Cerebellar cortex (tissue), 1 donor: ENCODE results near the gene ANKH.

Experiments used
- DNase-seq: peaks from one replicate; pipeline ENCODE4 v3.0.0-alpha.2; 2015; ENCODE audit warnings: low spot score

The ANKH gene

DNA sequence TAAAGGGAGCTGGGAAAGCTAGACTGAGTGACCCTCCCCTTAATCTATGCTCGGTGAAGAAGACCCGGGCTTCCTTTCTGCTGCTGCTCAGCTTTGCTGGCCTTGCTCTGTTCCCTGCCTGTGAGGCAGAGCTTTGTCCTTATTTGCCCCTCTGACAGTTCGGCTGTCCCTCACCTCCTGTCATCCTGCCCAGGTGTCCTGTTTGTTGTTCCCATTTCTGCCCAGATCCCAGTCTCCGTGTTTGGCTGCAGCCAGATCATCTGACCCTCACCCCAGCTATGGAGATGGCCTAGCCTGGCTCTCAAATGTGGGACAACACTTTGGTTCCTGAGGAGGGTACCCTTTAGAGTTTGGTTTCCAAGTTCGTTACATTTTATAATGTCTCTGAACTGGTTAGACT, 186.8 kb downstream of the ANKH start:
- DNase-seq = peak; percentile 90

DNA sequence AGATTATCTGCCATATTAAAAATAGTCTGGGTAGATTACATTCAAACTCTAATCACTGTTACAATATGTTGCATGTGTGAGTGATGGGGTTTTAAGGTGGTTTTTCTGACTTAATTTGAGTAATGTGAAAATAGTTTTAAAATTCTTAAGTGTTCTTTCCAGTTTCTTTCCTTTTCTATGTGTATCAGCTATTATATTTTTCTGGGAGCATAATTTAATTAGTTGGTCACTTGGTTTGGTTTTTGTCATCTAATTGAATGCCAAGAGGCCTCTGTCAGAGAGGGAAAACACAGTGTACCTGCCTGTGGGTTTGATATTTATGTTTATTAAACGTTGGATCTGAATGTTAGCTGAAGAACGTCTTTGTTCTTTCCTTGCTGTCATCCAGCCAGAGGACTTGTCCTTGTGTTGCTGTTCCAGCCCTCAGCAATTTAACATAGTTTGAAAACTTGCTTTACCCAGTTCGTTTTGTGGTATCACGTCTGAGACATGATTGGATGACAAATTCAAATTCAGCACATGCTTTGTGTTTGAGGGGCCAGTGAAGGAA, 187.6 kb downstream of the ANKH start:
- peak; percentile 15 for DNase-seq

DNA sequence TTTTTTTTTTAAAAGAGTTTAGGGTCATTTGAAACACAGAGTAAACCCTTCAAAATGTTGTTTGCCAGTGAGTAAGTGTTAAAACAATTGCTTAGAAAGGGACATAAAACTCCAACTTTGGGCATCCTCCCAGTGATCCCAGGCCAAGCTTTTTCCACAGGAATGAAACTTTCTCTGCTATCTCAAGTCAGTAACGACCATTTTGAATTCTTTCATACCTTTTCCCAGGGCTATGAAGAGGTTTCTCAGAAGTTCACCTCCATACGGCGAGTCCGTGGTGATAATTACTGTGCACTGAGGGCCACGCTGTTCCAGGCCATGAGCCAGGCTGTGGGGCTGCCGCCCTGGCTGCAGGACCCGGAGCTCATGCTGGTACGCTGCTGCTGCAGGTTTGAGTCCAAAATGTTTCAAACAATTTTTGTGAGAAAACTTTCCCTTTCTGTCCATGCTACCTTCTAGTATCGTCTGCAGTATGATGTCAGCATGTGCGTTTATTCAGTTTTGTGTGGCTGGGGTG, 190.3 kb downstream of the ANKH start:
- peak; percentile 79 for DNase-seq

DNA sequence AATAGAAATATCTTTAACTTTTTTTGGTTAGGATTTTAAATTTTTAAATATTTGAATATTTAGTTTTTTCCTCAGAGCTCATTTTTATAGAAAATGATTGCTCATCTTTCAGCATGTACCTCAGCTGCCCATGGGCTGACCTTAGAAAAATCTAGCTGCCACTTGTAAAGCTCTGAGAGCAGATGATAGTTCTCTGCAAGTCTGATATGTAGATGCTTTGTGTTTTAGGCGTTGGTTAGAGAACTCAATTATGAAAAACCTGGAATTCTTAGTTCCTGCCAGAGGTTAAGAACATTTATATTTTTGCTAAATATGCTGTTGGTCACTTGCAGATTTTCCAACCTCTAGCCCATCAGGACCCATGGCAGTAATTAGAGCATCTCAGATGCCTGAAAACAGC, 192.0 kb downstream of the ANKH start:
- no peak for DNase-seq

DNA sequence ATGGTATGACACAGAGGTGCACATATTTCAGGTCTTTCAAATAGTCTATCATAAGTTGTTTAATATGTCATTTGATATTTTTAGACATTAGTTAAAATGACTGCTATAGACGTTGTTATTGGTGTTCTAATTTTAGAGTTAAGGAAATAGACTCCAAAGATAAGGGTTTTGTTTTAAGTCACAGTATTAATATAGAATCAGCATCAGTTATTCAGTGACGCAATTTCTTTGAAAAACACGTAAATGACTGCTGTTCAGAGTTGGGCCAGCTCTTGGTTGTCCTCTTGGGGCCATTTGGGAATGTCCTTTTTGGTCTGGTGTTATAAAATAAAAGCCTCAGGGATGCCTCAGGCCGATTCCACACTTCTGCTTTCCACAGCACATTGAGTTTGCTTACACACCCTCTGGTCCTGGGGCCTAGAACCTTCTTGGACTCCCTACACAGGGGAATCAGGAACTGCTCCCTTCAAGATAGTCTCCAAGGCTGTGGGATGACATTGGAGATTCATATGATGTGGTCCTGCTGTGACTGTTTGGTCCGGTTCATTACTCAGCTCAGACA, 192.7 kb downstream of the ANKH start:
- DNase-seq = no peak

DNA sequence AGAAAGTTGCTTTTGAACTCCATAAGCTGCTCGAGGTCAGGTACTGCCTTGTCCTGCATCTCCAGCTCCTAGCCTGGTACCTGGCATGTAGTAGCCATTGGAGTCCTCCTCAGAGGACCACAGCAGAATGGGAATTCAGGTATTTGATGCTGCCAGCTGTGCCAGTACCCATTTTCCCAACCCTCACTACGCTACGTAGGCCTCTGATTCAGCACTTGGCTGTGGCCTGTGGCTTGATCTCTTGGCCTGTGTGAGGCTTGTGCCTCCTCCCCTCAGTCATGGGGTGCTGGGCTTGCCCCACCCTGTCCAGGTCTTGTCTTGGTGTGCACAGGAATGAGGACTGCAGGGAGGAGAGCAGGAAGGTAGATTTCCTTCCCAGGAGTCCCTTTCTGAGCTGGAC, 195.3 kb downstream of the ANKH start:
- DNase-seq = no peak

DNA sequence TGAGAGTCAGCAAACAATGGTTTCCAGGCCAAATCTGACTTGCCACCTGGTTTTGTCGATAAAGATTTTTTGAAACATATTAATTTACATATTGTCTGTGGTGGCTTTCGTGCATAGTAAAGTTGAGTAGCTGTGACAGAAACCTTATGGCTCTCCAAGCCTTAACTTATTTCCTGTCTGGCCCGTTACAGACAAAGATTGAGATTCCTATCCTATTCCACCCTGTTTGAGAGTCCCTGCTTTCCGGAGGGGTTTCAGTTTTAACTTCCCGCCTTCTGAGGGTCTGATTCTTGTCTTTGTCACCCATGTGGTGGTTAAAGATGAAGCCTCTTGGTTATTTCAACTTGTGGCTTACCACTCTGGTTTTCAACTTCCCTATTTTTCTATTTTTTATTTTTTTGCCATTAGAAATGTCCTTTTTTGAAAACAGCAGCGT, 195.7 kb downstream of the ANKH start:
- no peak for DNase-seq

DNA sequence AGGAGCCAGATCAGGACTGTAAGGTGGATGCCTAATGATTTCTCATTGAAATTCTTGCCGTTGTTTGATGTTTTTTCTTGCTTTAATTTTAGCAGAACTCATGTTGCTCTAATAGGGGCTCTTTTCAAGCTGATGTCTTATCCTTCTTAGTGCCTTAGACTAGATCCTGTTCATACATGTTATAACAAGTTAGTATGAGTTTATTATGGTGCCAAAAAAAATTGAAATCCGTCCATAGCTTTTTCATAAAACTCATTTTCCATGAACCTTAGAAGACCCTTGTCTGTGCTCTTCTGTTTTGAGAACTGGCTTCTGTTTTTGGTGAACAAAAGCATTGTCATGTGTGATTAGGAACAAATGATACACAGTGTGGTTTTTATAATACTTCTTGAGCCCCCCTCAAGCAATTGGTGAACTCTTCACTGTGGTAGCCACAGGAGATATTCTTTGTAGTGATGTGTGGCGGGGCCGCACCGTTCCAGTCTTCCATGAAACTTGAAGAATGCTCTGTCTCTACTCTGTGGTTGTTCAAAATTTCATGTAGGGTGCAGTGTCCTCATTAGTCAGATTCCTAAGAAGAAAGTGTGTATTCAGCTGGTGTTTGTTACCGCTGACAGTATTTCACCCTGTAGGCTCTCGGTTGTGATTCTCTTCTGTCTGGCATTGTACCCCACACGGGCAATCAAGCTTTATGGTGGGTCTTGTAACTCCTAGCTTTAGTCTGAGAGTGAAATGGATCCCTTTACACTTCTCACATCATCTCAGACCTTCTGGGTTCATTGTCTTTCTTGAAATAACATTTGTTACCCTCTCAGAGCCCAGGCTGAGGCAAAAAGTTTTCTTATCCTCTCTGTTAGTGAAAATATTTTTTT, 196.4 kb downstream of the ANKH start:
- no peak for DNase-seq

DNA sequence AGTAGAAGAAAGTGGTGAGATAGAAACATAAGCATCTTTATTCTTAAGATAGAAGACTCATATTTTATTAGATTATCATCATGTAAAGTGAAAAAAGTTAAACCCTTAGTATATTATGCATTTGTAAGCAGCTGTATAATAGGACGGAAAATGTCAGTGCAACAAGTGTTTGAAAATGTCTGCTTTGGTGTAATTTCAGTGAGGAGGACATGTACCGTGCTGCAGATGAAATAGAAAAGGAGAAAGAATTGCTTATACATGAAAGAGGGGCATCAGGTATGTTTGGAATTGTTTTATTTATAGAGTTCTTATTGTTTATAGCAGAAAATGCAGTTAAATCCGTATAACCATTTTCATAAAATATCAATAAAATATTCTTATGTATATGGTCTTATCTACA, 198.1 kb downstream of the ANKH start:
- no peak for DNase-seq

DNA sequence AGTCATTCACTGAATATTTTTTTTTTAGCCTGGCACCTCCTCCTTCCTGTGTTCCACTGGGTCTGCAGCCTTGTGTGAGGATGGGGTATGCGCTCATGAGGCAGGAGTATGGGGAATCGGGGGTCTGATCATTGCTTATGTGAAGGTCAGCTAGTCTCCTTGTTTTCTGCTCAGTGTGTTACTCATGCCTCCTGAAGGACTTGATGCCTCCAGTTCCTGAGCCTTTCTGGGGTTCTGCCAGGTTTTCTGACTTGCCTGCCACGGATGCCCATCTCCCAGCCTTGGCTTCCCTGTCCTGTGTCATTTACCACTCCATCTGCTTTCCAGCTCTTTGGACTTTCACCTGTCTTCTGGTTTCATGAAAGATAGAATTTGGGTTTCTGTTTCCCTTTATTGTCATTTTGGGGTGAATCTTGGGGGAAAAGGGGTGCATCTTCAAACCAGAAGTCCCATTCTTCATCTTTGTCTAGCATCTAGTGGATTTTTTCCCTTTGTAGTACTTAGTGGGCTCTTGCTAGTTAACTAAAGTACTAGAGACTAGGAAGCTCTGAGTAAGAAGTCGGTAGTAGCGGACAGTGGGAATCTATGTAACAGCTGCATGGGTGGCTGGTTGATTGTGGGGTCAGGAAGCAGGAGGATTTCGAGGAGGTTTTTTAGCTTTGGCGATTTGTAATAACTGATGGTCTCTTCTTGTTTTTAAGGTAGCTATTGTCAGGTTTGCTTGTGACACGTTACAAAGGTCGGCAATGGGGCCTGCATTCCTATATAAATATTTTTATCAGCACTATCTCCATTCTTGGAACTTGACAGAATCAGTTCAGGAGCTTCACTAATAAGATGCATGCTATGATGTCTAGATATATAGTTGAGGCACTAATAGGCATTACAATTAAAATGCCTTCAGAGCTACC, 198.8 kb downstream of the ANKH start:
- DNase-seq = peak; percentile 76

DNA sequence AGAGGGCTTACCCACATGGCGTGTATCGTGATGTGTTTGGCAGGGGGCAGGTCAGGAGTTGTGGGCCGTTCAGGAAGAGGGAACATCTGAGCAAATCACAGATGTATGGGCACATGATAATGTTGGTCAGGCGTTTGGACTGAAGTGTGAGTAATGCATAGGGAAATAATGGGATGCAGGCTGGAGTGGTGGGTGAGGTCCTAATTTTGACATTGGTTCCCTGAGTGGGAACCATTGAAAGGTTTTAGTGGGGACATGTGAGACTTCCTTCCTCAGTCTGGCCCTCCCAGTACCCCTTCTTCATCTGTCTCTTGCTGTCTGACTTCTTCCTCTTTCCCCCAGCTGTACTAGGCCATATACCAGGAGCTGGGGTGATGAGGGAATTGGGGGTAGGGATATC, 199.5 kb downstream of the ANKH start:
- DNase-seq = no peak

DNA sequence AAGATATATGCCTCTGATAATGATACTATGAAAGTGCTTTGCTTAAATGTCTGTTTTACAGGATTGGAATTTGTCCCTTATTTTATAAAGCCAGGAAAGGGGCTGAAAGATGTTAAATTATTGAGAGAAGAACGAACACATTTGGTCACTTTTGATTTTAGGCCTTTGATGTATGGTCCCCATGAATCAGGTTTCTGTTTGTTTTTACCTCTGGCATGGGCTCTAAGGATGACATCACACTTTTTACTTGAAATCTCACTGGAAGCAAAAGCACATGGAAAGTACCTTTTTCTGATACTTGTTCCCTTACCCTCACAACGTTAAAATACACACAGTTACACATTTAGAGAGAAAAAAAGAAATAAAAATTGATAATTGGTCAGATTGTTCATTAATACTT, 200.2 kb downstream of the ANKH start:
- no peak for DNase-seq

DNA sequence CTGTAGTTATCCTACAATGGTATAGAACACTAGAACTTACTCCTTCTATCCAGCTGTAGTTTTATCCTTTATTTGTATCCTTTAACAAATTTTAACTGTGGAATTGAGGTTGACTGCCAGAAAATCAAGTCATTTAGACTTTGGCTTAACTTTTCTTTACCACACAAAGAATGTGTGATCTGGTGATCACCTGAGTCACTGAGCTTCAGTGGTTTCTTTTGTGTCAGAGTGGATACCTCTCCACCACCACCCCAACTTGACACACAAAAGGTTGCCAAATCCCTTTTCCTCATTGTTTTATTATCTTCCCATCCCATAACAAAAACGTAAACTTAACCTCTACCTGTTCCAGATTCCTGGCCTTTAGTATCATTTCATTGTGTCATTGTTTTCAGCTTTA, 201.6 kb downstream of the ANKH start:
- DNase-seq = no peak

DNA sequence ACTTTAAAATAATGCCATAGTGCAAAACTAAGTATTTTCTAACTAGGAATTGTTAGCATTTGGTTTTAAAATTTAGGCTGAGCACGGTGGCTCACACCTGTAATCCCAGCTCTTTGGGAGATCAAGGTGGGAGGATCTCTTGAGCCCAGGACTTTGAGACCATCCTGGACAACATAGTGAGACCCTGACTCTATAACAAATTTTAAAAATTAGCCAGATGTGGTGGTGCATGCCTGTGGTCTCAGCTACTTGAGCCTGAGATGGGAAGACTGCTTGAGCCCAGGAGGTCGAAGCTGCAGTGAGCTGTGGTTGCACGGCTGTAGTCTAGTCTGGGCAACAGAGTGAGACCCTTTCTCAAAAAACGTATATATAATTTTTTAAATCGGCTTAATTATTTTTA, 202.2 kb downstream of the ANKH start:
- DNase-seq = no peak

DNA sequence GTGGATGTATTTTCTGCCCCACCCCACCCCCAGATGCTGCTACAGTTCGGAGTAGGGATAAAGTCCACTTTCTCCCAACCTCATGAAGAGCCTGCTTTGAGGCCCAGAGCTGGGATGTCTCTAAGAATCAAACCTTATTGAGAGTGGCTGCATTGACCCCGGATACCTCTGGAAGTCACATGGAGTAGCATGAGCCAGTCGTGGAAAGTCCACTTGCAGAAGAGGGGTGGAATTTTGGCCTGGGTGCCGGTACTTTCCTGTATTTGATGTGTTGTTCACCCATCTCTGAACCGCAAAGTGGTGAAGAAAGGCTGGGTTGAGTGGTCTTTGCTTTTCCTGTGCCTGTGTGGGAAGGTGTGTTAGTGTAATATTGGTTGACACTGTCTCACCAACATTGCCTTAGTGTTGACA, 203.4 kb downstream of the ANKH start:
- DNase-seq = no peak

DNA sequence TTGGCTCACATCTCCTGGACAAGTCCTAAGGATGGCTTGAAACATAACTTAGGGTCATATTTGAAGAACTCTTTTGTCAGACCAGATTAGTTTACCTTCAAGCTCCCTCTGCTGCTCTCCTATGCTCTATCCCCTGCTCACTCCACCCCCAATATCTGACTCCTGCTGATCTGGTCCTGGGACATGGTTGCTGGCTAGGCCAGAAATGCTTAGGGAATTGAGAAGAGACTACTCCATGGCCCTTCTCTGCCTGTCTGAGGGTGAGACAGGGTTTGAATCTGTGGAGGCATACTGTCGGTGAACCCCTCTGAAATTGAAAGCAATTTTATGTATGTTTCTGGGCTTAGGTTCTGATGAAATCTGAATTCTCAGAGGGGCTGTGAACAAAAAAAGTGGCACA, 203.8 kb downstream of the ANKH start:
- DNase-seq = no peak

DNA sequence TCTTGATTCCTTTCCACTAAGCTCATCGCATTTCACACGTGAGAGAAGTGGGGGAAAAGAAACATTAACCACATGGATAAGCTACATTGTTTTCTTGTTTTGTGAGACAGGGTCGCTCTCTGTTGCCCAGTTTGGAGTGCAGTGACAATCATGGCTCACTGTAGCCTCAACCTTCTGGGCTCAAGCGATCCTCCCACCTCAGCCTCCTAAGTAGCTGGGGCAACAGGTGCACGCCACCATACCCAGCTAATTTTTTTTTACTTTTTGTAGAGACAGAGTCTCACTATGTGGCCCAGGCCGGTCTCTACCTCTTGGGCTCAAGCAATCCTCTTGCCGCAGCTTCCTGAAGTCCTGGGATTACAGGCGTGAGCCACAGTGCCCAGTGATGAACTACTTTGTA, 204.3 kb downstream of the ANKH start:
- no peak for DNase-seq

DNA sequence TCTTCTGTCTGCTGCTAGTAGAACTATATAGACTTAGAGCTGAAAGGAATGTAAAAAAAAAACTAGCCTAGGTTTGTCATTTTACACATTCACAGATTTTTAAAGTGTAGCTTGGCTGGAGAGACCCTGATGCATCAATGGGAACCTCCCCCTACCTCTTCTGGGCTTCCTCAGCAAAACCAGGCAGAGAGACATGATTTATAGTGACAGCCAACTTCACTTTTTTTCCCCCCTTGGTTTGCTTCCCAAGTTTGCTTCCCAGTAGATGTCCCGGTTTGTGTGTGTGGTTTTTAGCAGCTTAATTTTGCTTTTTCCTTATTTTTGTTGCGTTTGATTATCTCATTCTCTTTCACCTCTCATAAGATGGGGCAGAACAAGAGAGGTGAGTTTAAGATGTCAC, 205.2 kb downstream of the ANKH start:
- DNase-seq = no peak

DNA sequence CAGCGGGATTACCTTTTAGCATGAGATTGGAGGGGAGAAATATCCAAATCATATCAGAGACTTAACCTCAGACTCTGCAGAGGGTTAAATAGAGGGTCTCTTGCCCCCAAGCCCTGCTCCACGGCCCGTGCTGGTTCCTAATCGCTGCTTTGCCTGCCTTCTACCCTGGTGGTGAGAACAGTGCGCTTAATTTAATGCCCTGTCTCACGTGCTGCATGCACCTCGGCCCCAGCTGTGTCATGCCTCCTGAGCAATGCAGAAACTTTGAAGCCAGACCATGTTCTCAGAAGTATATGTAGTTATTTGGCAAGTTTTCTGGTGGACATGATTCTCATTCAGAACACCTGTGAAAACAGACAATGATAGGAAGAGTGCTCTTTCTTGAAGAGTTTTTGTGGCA, 205.6 kb downstream of the ANKH start:
- DNase-seq = no peak

DNA sequence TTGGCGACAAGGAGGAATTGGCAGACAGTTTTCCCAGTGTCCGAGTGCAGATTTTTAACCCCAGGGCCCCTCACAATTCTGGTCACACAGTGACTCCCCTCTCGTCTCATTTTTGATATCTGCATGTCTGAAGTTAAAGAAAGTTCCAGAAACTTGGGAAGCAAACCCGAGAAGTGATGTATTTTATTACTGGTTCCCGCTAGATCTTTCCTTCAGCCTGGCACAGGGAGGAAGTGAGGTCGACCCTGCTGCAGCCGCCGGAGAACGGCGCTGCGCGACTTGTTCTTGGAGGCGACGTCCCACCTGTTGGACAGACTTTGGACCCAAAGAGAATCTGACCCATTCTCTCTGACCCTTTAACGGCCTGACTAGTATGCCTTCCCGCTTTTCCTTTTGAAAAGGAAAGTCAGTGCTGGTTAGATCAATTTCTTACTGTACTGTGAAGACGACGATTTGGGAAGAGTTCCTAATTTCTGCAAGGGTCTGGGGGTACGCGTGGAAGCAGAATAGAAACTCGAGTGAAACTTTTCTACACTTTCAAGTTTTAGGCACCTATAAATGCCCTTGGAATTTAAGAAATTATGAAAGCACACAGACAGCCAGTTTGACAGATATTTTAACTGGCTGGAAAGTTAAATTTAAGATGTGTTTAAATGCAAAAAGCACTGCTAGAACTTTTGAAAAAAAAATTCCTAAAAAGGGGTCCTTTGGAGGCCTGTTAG, 206.3 kb downstream of the ANKH start:
- peak; percentile 39 for DNase-seq

DNA sequence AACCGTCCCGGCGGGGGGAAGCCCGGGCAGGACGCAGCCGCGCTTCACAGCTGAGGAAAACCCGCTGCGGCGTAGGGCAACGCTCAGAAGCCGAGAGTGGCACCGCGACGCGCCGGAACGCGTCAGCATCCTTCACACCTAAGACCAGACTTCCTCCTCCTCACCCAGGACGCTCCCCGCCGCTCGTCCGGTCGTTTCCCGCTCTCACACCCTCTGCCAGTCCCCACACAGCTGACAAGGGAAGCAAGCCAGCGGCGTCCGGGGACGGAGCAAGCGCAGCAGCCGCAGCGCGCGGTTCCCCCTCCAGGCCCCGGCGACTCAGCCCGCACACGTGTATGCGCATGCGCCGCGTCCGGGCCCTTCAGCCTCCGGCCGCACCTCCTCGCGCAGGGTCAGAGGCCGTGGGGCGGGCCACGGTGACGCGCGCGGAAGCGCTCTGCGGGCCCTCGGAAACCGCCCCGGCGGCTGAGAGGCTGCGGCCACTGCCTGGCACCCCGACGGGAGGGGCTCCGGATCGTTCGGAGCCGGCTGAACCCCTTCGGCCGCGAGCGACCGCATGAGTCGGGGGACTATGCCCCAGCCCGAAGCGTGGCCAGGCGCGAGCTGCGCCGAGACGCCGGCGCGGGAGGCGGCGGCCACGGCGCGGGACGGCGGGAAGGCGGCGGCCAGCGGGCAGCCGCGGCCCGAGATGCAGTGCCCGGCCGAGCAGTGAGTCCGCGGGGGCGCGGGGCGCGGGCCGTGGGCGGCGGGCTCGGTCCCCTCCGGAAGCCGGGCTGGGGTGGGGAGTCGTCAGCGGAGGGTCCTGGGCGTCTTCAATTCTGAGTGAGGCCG, 207.1 kb downstream of the ANKH start, which contains the start of gene OTULIN:
OTULIN (plus strand) TSS at position 449 of the 831 bp plus-strand sequence; CDS start at position 557, 108 bp downstream.
- peak; percentile 84 for DNase-seq
